OCI-LY7 (cell line): ENCODE measurements around the gene JOSD1. TPM values are rescaled to one million over a fixed set of nuclear protein-coding genes. Genes with fewer than 3 reads are reported as not detected.

Experiments used
- BruUV-seq: library from RNA; stranded (reverse); fragments of 400-500 nt; replicated peaks from 2 replicates; lab custom pipeline; 2021; lab: Mats Ljungman, UMichigan
- CTCF ChIA-PET: fragments of 300-600 bp; sonication (Branson Sonifier 250); formaldehyde crosslinking; loops from one replicate; lab custom pipeline; 2022; ENCODE audit warnings: antibody characterized with exemption; ENCODE audit not compliant: unreplicated experiment; lab: Charles Lee
- POLR2A ChIA-PET: fragments of 300-600 bp; sonication (Branson Sonifier 250); formaldehyde crosslinking; loops from one replicate; lab custom pipeline; 2022; ENCODE audit warnings: antibody characterized with exemption; lab: Charles Lee
- DNase-seq: peaks from one replicate; pipeline ENCODE4 v3.0.0-alpha.2; 2015; ENCODE audit warnings: low spot score
- H2AFZ ChIP-seq: fragments of 200-600 bp; sonication (generic), shearing (Covaris generic); 2 replicates; pipeline ENCODE4 v1.6.1; 2014; ENCODE audit warnings: mild to moderate bottlenecking, antibody characterized with exemption, low read length, moderate library complexity
- H3K27ac ChIP-seq: fragments of 200-600 bp; sonication (generic); 2 replicates; pipeline ENCODE4 v1.5.1; 2014; ENCODE audit warnings: mixed run types, low read depth, mild to moderate bottlenecking, moderate library complexity, low read length, inconsistent platforms; ENCODE audit not compliant: poor library complexity, severe bottlenecking
- H3K36me3 ChIP-seq: fragments of 200-600 bp; sonication (generic); 2 replicates; pipeline ENCODE4 v1.6.1; 2014; ENCODE audit warnings: mild to moderate bottlenecking, antibody characterized with exemption, low read length, moderate library complexity, mixed read lengths; ENCODE audit not compliant: insufficient read depth
- H3K4me1 ChIP-seq: fragments of 200-600 bp; sonication (generic); 2 replicates; pipeline ENCODE4 v1.5.1; 2014; ENCODE audit warnings: mild to moderate bottlenecking, low read length; ENCODE audit not compliant: insufficient read depth, poor library complexity, severe bottlenecking
- H3K4me2 ChIP-seq: fragments of 200-600 bp; sonication (generic); 2 replicates; pipeline ENCODE4 v1.6.1; 2014; ENCODE audit warnings: mild to moderate bottlenecking, low read length
- H3K4me3 ChIP-seq: fragments of 200-600 bp; sonication (generic); 2 replicates; pipeline ENCODE4 v1.5.1; 2014; ENCODE audit warnings: mild to moderate bottlenecking, low read depth, low read length; ENCODE audit not compliant: poor library complexity, severe bottlenecking
- H3K79me2 ChIP-seq: fragments of 200-600 bp; sonication (generic); 2 replicates; pipeline ENCODE4 v1.6.1; 2016; ENCODE audit warnings: low read depth, mild to moderate bottlenecking, low read length, moderate library complexity, mixed read lengths; ENCODE audit not compliant: insufficient read depth
- H3K9me2 ChIP-seq: fragments of 200-600 bp; sonication (generic); 2 replicates; pipeline ENCODE4 v1.6.1; 2016; ENCODE audit warnings: mild to moderate bottlenecking, low read length, mixed read lengths; ENCODE audit not compliant: insufficient read depth
- H3K9me3 ChIP-seq: fragments of 200-600 bp; sonication (generic); 2 replicates; pipeline ENCODE4 v1.6.1; 2014; ENCODE audit warnings: mild to moderate bottlenecking, mixed run types, low read length, mixed read lengths
- H4K20me1 ChIP-seq: fragments of 200-600 bp; sonication (generic); 2 replicates; pipeline ENCODE4 v1.6.1; 2014; ENCODE audit warnings: mild to moderate bottlenecking, antibody characterized with exemption, low read length, moderate library complexity, mixed read lengths; ENCODE audit not compliant: insufficient read depth
- EZH2phosphoT487 ChIP-seq: fragments of 200-600 bp; sonication (generic); IDR thresholded peaks from 2 replicates; pipeline ENCODE4 v1.6.1; 2018; ENCODE audit warnings: low read depth, borderline replicate concordance, mild to moderate bottlenecking, mixed run types, antibody characterized with exemption, low read length, moderate library complexity, mixed read lengths
- intact Hi-C: fragments of 100-400 bp; cut with micrococcal nuclease; formaldehyde crosslinking; loops from one replicate; pipeline ENCODE4 v1.10.0; 2022; ENCODE audit not compliant: unreplicated experiment
- total RNA-seq, 2 experiments: library from RNA; depleted of rRNA in 1 of 2; stranded (reverse); fragments of >200 nt in 1 of 2; shearing (Covaris generic) in 1 of 2; gene quantifications; 2 replicates each; pipeline ENCODE4 v1.2.3, GENCODE V29; 2014 to 2022
- TF ChIP-seq, protein P1 (sequence below): fragments of 200-600 bp; sonication (generic); conservative IDR thresholded peaks from 2 replicates; pipeline ENCODE4 v1.5.1; 2014; ENCODE audit warnings: mild to moderate bottlenecking, antibody characterized with exemption, low read length, moderate library complexity, mixed read lengths

Gene JOSD1
- total RNA-seq, 2 experiments from 2014 or later, result 50.4 to 56.3 TPM

DNA sequence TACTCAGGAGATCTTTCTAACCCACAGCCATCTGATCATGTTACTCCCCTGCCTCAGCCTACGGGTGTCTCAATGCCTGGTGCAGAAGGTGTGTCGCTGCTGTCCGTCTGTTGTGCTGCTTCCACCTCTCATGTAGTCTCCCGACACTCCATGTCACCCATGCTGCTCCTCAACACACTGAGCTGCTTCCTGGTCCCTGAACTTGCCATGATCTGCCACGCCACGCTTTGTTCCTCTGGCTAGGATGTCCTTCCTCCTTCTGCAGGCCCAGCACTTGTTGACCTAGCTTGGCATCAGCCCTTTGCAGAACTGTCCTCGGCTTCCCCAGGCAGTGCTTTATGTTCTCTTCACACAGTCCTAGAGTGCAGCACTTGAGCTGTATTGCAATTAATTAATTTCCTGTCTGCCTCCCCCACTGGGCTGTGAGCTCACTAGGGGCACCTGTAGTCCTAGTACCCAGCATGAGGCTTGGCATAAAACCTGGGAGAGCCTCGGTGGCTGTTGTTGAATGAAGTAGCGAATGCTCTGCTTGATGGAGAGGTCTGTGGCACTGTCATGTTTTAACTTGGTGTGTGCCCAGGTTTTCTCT is 14.5 kb upstream of the JOSD1 start:
- TF ChIP-seq, protein P1, sequence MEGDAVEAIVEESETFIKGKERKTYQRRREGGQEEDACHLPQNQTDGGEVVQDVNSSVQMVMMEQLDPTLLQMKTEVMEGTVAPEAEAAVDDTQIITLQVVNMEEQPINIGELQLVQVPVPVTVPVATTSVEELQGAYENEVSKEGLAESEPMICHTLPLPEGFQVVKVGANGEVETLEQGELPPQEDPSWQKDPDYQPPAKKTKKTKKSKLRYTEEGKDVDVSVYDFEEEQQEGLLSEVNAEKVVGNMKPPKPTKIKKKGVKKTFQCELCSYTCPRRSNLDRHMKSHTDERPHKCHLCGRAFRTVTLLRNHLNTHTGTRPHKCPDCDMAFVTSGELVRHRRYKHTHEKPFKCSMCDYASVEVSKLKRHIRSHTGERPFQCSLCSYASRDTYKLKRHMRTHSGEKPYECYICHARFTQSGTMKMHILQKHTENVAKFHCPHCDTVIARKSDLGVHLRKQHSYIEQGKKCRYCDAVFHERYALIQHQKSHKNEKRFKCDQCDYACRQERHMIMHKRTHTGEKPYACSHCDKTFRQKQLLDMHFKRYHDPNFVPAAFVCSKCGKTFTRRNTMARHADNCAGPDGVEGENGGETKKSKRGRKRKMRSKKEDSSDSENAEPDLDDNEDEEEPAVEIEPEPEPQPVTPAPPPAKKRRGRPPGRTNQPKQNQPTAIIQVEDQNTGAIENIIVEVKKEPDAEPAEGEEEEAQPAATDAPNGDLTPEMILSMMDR, result no peak
- TF ChIP-seq EZH2phosphoT487, result no peak
- Histone ChIP-seq H3K4me2 (no peak overlapping the region), H3K4me1 (no peaks in the 10 kb centered on the region), H4K20me1 (peaks cover 18% of the 10 kb centered on the region), H3K79me2 (peaks cover 35% of the 10 kb centered on the region), H3K27ac (no peak overlapping the region), H2AFZ (no peak overlapping the region), H3K9me3 (no peaks in the 10 kb centered on the region), H3K9me2 (no peaks in the 10 kb centered on the region), H3K36me3 (peaks cover 53% of the 10 kb centered on the region), H3K4me3 (no peak overlapping the region)
- DNase-seq, result no peak
- POLR2A ChIA-PET, result interaction anchor here (0.9 kb wide), 1 partner anchor 10 kb away, joined by 4 read pairs; the partner anchor contains the start of gene GTPBP1
- intact Hi-C loops, result no loop called here
- CTCF ChIA-PET, result interaction anchor here (1.2 kb wide), 1 partner anchor 28 kb away, joined by 3 read pairs; no protein-coding TSS in a partner anchor
- no TSS peak for BruUV-seq

- BruUV-seq, result no TSS peak
- Histone ChIP-seq H3K79me2 (peaks cover 48% of the 10 kb centered on the region), H4K20me1 (peaks cover 28% of the 10 kb centered on the region), H3K4me3 (no peak overlapping the region), H2AFZ (no peak overlapping the region), H3K9me2 (no peaks in the 10 kb centered on the region), H3K4me2 (no peak overlapping the region), H3K36me3 (peaks cover 61% of the 10 kb centered on the region), H3K27ac (no peak overlapping the region), H3K9me3 (no peaks in the 10 kb centered on the region), H3K4me1 (peaks cover 13% of the 10 kb centered on the region)
- POLR2A ChIA-PET, result no interaction called here
- no peak for DNase-seq
- intact Hi-C loops, result no loop called here
- TF ChIP-seq, protein P1, result no peak
- no peak for TF ChIP-seq EZH2phosphoT487
- CTCF ChIA-PET, result interaction anchor here (1.2 kb wide), 1 partner anchor 29 kb away, joined by 3 read pairs; no protein-coding TSS in a partner anchor
Measured at GRCh38 chr22:38713921-38714320, 13.2 kb upstream of the JOSD1 start.

DNA sequence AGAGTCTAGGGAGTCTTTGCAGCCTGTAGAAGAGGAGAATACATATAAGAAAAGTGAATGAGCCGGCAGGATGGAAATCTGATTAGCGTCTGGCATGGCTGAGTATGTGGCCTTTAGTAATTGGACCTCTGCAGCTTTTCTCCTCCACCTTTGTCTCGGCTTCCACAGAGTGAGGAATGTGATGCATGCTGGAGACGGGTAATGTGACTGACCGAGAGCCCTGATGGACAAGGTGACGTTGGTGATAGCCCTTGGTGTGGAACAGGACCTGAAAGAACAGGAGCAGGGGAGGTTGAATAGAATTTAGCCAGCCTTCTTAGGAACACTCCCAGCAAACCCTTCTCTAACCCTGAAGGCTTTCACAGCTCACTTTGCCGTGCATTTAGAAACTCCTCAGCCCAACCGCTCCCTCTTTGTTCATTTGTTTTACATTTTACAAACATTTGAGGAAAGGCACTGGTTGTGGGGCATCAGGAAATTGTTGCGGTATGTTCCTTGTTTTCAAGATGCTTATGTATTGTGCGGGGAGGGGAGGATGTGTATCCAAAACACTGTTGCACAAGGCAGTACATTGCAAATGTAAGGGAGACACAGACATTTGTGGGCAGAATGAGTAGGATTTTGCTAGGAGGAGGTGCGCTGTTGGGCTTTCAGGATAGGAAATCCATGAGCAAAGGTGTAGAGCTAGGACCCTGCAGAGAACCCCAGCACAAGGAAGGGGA is 11.9 kb upstream of the JOSD1 start:
- Histone ChIP-seq H3K4me1 (peaks cover 26% of the 10 kb centered on the region), H4K20me1 (peaks cover 34% of the 10 kb centered on the region), H3K27ac (no peak overlapping the region), H3K4me3 (no peak overlapping the region), H3K4me2 (no peak overlapping the region), H2AFZ (no peak overlapping the region), H3K9me2 (no peaks in the 10 kb centered on the region), H3K36me3 (peaks cover 50% of the 10 kb centered on the region), H3K9me3 (no peaks in the 10 kb centered on the region), H3K79me2 (peaks cover 60% of the 10 kb centered on the region)
- intact Hi-C loops, result no loop called here
- no TSS peak for BruUV-seq
- no peak for DNase-seq
- ChIA-PET CTCF (no interaction called here), POLR2A (no interaction called here)
- no peak for TF ChIP-seq EZH2phosphoT487
